HG03457 (cell line): ENCODE data around the gene WDR7.
"Not testable (repeated sequence)": the region's sequence is repeated elsewhere in the genome, so short reads cannot be mapped to it uniquely, and the experiment has no call there.

Experiments used
- ATAC-seq: cut with Tn5 transposase; IDR thresholded peaks from one replicate; pipeline ENCODE4 v1.9.1; 2021; ENCODE audit warnings: moderate number of reproducible peaks; ENCODE audit not compliant: unreplicated experiment

WDR7 gene

GRCh38 chr18:56652802-56653201 is 1.6 kb downstream of the WDR7 start:
- no peak for ATAC-seq

GRCh38 chr18:56654280-56654679 is 3.1 kb downstream of the WDR7 start:
- ATAC-seq: not testable (repeated sequence)

GRCh38 chr18:56658261-56658660 is 7.1 kb downstream of the WDR7 start:
- no peak for ATAC-seq

GRCh38 chr18:56659111-56659510 is 8.0 kb downstream of the WDR7 start:
- no peak for ATAC-seq

- no peak for ATAC-seq
Observed at GRCh38 chr18:56660655-56661054, 9.5 kb downstream of the WDR7 start.

- ATAC-seq: no peak
Observed at GRCh38 chr18:56661360-56662062, 10.4 kb downstream of the WDR7 start.

GRCh38 chr18:56662063-56662408 is 10.9 kb downstream of the WDR7 start:
- no peak for ATAC-seq

- ATAC-seq: no peak
Observed at GRCh38 chr18:56662502-56662901, 11.3 kb downstream of the WDR7 start.

GRCh38 chr18:56662902-56663301 is 11.7 kb downstream of the WDR7 start:
- ATAC-seq: no peak

- no peak for ATAC-seq
Observed at GRCh38 chr18:56672391-56672790, 21.2 kb downstream of the WDR7 start.

- no peak for ATAC-seq
Observed at GRCh38 chr18:56672981-56673380, 21.8 kb downstream of the WDR7 start.

- no peak for ATAC-seq
Observed at GRCh38 chr18:56676639-56677038, 25.5 kb downstream of the WDR7 start.

GRCh38 chr18:56678836-56679565 is 27.8 kb downstream of the WDR7 start:
- no peak for ATAC-seq

GRCh38 chr18:56684277-56684676 is 33.1 kb downstream of the WDR7 start:
- ATAC-seq: no peak

GRCh38 chr18:56691530-56691929 is 40.4 kb downstream of the WDR7 start:
- no peak for ATAC-seq

- no peak for ATAC-seq
Observed at GRCh38 chr18:56696966-56697365, 45.8 kb downstream of the WDR7 start.

GRCh38 chr18:56702946-56703345 is 51.8 kb downstream of the WDR7 start:
- ATAC-seq: no peak

- ATAC-seq: peak; percentile 94
Observed at GRCh38 chr18:56709463-56709862, 58.3 kb downstream of the WDR7 start.

- no peak for ATAC-seq
Observed at GRCh38 chr18:56711708-56712445, 60.7 kb downstream of the WDR7 start.

GRCh38 chr18:56712761-56713160 is 61.6 kb downstream of the WDR7 start:
- ATAC-seq: no peak

GRCh38 chr18:56715121-56715520 is 64.0 kb downstream of the WDR7 start:
- no peak for ATAC-seq

- ATAC-seq: no peak
Observed at GRCh38 chr18:56716692-56717146, 65.6 kb downstream of the WDR7 start.
